ENCODE data around the gene FAF2.
"Not testable (repeated sequence)": the region's sequence is repeated elsewhere in the genome, so short reads cannot be mapped to it uniquely, and the experiment has no call there.

FAF2 gene

GRCh38 chr5:176418251-176418650 is 29.9 kb upstream of the FAF2 start:
- DNase-seq, result no peak

GRCh38 chr5:176420086-176420485 is 28.1 kb upstream of the FAF2 start:
- no peak for DNase-seq

GRCh38 chr5:176420972-176421544 is 27.1 kb upstream of the FAF2 start:
- DNase-seq, result no peak

- no peak for DNase-seq
Measured at GRCh38 chr5:176424181-176424580, 24.0 kb upstream of the FAF2 start.

- DNase-seq, result no peak
Measured at GRCh38 chr5:176425138-176425537, 23.0 kb upstream of the FAF2 start.

- no peak for DNase-seq
Measured at GRCh38 chr5:176425791-176426190, 22.4 kb upstream of the FAF2 start.

GRCh38 chr5:176426876-176427275 is 21.3 kb upstream of the FAF2 start:
- no peak for DNase-seq

- no peak for DNase-seq
Measured at GRCh38 chr5:176427971-176428370, 20.2 kb upstream of the FAF2 start.

- no peak for DNase-seq
Measured at GRCh38 chr5:176429972-176430371, 18.2 kb upstream of the FAF2 start.

- no peak for DNase-seq
Measured at GRCh38 chr5:176432707-176433106, 15.5 kb upstream of the FAF2 start.

- no peak for DNase-seq
Measured at GRCh38 chr5:176436656-176437055, 11.5 kb upstream of the FAF2 start.

- no peak for DNase-seq
Measured at GRCh38 chr5:176438959-176439757, 9.0 kb upstream of the FAF2 start.

GRCh38 chr5:176440927-176441706 is 7.1 kb upstream of the FAF2 start:
- DNase-seq, result no peak

- DNase-seq, result no peak
Measured at GRCh38 chr5:176441921-176442323, 6.3 kb upstream of the FAF2 start.

GRCh38 chr5:176442911-176443310 is 5.3 kb upstream of the FAF2 start:
- DNase-seq, result not testable (repeated sequence)

- DNase-seq, result no peak
Measured at GRCh38 chr5:176444742-176445141, 3.4 kb upstream of the FAF2 start.

- DNase-seq, result no peak
Measured at GRCh38 chr5:176446028-176446665, 2.0 kb upstream of the FAF2 start.

GRCh38 chr5:176446884-176447590 is 1.1 kb upstream of the FAF2 start:
- DNase-seq, result peak; percentile 15 to 19

- DNase-seq, result no peak
Measured at GRCh38 chr5:176447591-176447977, 601 bp upstream of the FAF2 start.

- DNase-seq, result no peak
Measured at GRCh38 chr5:176450077-176450476, 1.9 kb downstream of the FAF2 start.

- no peak for DNase-seq
Measured at GRCh38 chr5:176454724-176455394, 6.7 kb downstream of the FAF2 start.

- no peak for DNase-seq
Measured at GRCh38 chr5:176458904-176459561, 10.8 kb downstream of the FAF2 start.
